Caki2 (cell line): ENCODE measurements around the gene POLR2L. TPM values are rescaled to one million over a fixed set of nuclear protein-coding genes. Genes with fewer than 3 reads are reported as not detected.

Experiments
- DNase-seq: peaks from one replicate; pipeline ENCODE4 v3.0.0-alpha.2; 2015; ENCODE audit warnings: low read depth
- in situ Hi-C: cut with HindIII; loops from 2 replicates; pipeline ENCODE4 v1.10.0; 2016; ENCODE audit warnings: low sequenced_read_pairs, low pct_unique_long_range_greater_than_20kb, mixed read lengths
- total RNA-seq: library from RNA; depleted of rRNA; stranded (reverse); fragments of >200 nt; shearing (Covaris generic); gene quantifications from 2 replicates; pipeline ENCODE4 v1.2.3, GENCODE V29; 2014; ENCODE audit warnings: low replicate concordance

The POLR2L gene
- total RNA-seq, 1 experiment from 2014 or later: 103 TPM

DNA sequence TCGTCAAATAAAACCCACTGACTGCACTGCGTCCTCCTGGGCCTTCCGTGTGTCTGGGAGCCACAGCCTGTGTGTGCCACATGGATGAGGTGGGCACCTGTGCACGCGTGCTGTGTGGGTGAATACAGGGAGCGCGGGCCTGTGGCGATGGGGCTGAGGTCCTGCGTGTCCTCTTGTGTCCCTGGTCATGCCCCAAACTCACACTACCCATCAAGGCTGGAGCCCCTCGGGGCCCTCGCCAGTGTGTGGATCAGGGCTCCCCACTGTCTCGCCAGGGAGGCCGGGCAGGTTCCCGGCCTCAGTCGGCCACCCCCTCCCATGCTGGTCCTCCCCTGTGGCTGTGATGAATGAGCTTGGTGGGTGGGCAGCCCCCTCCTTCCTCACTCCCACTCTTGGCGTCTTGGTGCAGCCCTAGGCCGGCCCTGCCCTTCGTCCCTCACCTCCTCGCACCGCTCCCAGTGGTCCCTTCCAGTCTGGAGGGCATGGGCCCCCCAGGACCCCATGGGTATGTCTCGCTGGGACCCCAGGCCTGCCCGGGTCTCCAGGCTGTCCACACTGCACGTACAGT, 10.3 kb downstream of the POLR2L start:
- no peak for DNase-seq
- in situ Hi-C loops: no loop called here

DNA sequence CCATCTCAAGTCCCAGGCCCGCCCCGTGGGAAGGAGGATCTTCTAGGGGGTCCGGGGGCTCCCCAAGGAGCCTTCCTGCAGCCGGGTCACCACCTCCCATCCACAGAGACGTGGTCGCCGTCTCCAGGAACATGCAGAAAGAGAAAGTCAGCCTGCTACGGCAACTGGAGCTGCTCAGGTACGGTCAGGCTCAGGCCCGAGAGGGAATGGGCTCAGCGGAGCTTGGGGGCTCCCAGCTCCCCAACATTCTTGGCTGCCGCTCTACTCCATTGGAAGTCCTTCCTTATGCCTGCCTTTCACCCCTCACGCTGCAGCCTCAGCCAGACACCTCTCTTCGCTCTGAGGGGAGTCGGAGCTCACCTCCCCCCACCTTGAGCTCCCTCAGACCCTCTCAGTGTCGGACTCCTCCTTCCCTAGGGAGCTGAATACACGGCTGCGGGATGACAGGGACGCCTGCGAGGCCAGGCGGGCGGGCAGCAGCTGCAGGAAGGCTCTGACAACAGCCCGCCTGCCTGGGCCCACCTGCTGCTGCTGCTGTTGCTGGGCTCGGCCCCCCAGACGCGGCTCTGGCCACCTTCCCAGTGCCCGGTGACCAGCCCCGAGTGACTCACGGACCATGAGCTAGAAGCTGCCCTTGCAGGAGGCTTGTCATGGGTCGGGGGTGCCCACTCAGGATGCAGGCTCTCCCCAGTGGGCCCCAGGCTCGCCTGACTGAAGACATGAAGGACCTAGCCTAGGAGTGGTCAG, 11.0 kb downstream of the POLR2L start:
- DNase-seq: peak; percentile 51
- in situ Hi-C loops: no loop called here

DNA sequence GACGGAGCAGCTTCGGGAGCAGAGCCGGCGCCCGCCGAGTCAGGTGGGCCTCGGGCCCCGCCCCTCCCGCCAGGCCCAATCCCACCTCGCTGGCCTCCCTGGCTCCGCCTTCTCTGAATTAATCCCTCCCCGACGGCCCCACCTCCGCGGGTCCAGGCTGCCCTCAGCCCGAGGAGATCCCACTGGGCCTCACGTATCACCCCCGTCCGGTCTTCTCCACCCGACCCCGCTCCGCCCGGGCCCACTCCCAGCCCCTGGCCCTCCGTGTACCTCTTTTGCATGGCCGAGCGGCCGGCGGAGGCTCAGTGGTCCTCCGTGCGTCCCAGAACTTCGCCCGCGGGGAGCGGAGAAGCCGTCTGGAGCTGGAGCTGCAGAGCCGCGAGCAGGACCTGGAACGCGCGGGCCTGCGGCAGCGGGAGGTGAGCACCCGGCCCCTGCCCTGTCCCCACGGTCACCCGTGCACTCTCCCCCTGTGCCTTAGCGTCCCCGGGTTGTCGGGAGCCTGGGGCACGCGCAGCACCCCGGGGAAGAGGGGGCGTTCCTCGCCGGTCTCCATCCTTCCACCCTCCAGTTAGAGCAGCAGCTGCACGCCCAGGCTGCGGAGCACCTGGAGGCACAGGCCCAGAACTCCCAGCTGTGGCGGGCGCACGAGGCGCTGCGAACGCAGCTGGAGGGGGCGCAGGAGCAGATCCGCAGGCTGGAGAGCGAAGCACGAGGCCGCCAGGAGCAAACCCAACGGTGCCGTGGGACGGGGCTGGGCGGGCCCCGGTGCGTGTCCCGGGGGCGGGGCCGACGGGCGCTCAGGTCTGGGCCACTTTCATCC, 11.8 kb downstream of the POLR2L start:
- in situ Hi-C loops: no loop called here
- peak; percentile 75 for DNase-seq

DNA sequence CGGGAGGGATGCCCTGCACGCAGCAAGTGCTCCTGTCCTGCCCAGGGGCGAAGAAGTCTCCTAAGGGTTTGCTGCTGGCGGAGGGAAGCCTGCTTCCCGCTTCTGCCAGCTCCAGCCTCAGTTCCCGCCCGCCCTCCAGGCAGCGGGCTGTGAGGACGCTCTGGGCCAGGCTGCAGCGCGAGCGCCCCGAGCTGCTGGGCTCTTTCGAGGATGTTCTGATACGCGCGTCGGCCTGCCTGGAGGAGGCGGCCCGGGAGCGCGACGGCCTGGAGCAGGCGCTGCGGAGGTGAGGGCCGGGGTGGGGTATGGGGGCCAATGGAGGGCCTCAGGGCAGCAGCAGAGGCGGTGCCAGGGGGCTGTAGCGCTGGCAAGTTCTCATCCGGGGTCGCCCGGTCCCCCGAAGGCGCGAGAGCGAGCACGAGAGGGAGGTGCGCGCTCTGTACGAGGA, 12.5 kb downstream of the POLR2L start:
- no peak for DNase-seq

GRCh38 chr11:829176-829846, 13.0 kb downstream of the POLR2L start:
- in situ Hi-C loops: no loop called here
- peak; percentile 61 for DNase-seq

More for the DNA sequence above, 12.5 kb downstream of the POLR2L start:
- in situ Hi-C loops: no loop called here

- no peak for DNase-seq
- in situ Hi-C loops: no loop called here
Measured at GRCh38 chr11:828506-829175, 13.7 kb downstream of the POLR2L start.

GRCh38 chr11:827897-828192, 14.5 kb downstream of the POLR2L start, which contains the start of gene CRACR2B:
CRACR2B (plus strand) TSS chr11:827919; CDS start chr11:828608, 689 bp downstream.
- no peak for DNase-seq

GRCh38 chr11:827146-827896, 15.0 kb downstream of the POLR2L start:
- DNase-seq: no peak
- in situ Hi-C loops: no loop called here

More at GRCh38 chr11:827897-828192, 14.5 kb downstream of the POLR2L start, which contains the start of gene CRACR2B:
- in situ Hi-C loops: no loop called here

- in situ Hi-C loops: no loop called here
- DNase-seq: no peak
Measured at GRCh38 chr11:826836-827145, 15.5 kb downstream of the POLR2L start.

DNA sequence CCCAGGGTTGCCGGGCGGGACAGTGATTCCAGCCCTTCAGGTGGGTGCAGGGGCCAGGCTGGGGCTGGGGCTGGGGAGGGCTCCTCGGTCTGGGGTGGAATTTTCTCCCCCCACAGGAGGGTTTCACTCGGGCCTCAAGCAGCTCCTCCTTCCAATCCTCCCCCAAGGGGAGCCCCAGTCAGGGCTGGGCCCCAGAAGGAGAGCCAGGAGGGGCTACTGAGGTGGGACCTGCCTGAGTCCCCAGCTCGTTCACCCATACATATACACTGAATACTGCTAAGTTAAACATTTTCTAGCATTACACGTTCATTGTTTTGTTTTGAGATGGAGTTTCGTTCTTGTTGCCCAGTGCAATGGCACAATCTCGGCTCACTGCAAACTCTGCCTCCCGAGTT, 16.1 kb downstream of the POLR2L start:
- in situ Hi-C loops: no loop called here

GRCh38 chr11:825366-826226, 16.7 kb downstream of the POLR2L start:
- in situ Hi-C loops: no loop called here

More for the DNA sequence above, 16.1 kb downstream of the POLR2L start:
- no peak for DNase-seq

GRCh38 chr11:824942-825341, 17.4 kb downstream of the POLR2L start:
- in situ Hi-C loops: no loop called here

More at GRCh38 chr11:825366-826226, 16.7 kb downstream of the POLR2L start:
- no peak for DNase-seq

DNA sequence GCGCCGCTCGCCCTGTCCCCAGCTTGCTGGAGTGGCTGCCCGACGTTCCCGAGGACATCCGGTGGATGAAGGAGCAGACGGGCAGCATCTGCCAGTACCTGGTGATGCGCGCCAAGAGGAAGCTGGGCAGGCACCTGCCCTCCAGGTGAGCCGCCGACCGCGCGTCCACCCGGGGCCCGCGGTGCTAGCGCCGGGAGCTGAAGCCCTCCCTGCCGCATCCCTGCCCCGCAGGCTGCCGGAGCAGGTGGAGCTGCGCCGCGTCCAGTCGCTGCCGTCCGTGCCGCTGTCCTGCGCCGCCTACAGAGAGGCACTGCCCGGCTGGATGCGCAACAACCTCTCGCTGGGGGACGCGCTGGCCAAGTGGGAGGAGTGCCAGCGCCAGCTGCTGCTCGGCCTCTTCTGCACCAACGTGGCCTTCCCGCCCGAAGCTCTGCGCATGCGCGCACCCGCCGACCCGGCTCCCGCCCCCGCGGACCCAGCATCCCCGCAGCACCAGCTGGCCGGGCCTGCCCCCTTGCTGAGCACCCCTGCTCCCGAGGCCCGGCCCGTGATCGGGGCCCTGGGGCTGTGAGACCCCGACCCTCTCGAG, 17.9 kb downstream of the POLR2L start:
- in situ Hi-C loops: no loop called here
- no peak for DNase-seq

More at GRCh38 chr11:824942-825341, 17.4 kb downstream of the POLR2L start:
- DNase-seq: no peak

GRCh38 chr11:823441-824291, 18.7 kb downstream of the POLR2L start:
- no peak for DNase-seq
- in situ Hi-C loops: no loop called here

DNA sequence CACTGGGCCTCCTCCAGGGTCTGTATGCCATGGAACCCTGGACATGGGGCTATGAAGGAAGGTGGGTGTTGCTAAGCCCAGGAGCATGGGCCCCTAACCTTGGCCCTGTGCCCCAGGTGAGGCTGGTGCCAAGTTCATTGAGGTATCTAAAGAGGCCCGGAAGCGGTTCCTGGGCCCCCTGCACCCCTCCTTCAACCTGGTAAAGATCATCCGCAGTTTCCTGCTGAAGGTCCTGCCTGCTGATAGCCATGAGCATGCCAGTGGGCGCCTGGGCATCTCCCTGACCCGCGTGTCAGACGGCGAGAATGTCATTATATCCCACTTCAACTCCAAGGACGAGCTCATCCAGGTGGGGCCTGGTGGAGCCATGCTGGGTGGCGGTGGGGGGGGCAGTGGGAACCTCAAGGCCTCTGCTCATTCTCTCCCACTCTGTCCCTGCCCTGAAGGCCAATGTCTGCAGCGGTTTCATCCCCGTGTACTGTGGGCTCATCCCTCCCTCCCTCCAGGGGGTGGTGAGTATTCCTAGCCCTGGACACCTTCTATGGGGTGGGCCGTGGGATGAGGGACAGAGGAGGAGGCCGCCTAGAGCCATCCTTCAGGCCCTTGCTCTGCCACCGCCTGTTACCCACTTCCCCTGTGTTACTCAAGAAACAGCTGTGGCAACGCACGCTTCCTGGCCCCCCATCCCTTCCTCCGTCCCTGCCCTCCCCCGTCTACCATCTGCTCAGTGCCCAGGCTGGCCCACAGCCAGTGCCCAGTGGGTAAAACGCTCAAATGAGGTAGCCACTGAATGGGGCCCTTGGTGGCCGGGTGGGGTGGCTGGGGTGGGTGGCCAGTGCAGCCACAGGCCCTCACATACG, 20.6 kb downstream of the POLR2L start:
- in situ Hi-C loops: no loop called here
- DNase-seq: no peak
